Karpas-422 (cell line): ENCODE measurements around the gene NAV2. TPM values are rescaled to one million over a fixed set of nuclear protein-coding genes. Genes with fewer than 3 reads are reported as not detected.

Experiments
- DNase-seq: peaks from one replicate; pipeline ENCODE4 v3.0.0-alpha.2; 2015
- H2AFZ ChIP-seq: fragments of 200-600 bp; sonication (generic); 2 replicates; pipeline ENCODE4 v1.6.1; 2014; ENCODE audit warnings: antibody characterized with exemption, low read length, mixed read lengths
- H3K27ac ChIP-seq: fragments of 200-600 bp; sonication (generic); 2 replicates; pipeline ENCODE4 v1.5.1; 2014; ENCODE audit warnings: mild to moderate bottlenecking, low read length, moderate library complexity
- H3K27me3 ChIP-seq: fragments of 200-600 bp; sonication (generic); 2 replicates; pipeline ENCODE4 v1.6.1; 2014; ENCODE audit warnings: low read length, mixed read lengths
- H3K36me3 ChIP-seq: fragments of 200-600 bp; sonication (generic); 2 replicates; pipeline ENCODE4 v1.6.1; 2014; ENCODE audit warnings: low read length, mixed read lengths; ENCODE audit not compliant: insufficient read depth
- H3K4me1 ChIP-seq: fragments of 200-600 bp; sonication (generic); 2 replicates; pipeline ENCODE4 v1.6.1; 2014; ENCODE audit warnings: mild to moderate bottlenecking, low read length, mixed read lengths
- H3K4me2 ChIP-seq: fragments of 200-600 bp; sonication (generic); 2 replicates; pipeline ENCODE4 v1.6.1; 2014; ENCODE audit warnings: low read length, low read depth, mild to moderate bottlenecking; ENCODE audit not compliant: poor library complexity, severe bottlenecking
- H3K4me3 ChIP-seq: fragments of 200-600 bp; sonication (generic); 2 replicates; pipeline ENCODE4 v1.5.1; 2014; ENCODE audit warnings: mild to moderate bottlenecking, antibody characterized with exemption, low read length, mixed read lengths
- H3K79me2 ChIP-seq: fragments of 200-600 bp; sonication (generic); 2 replicates; pipeline ENCODE4 v1.6.1; 2014; ENCODE audit warnings: mild to moderate bottlenecking, low read length, mixed read lengths
- H3K9ac ChIP-seq: fragments of 200-600 bp; sonication (generic); 2 replicates; pipeline ENCODE4 v1.6.0; 2014; ENCODE audit warnings: low read length
- H3K9me2 ChIP-seq: fragments of 200-600 bp; sonication (generic), shearing (Covaris generic); replicated peaks from 2 replicates; pipeline ENCODE4 v1.6.0; 2014; ENCODE audit warnings: mild to moderate bottlenecking, low read length, moderate library complexity; ENCODE audit not compliant: insufficient read depth
- H3K9me3 ChIP-seq: fragments of 300-700, 200-600 bp; sonication (generic); 2 replicates; pipeline ENCODE4 v1.6.1; 2014; ENCODE audit warnings: low read length, mixed read lengths
- H4K20me1 ChIP-seq: fragments of 200-600 bp; sonication (generic); 2 replicates; pipeline ENCODE4 v1.6.1; 2014; ENCODE audit warnings: mild to moderate bottlenecking, antibody characterized with exemption, low read length, low read depth; ENCODE audit not compliant: insufficient read depth
- total RNA-seq: library from RNA; depleted of rRNA; stranded (reverse); fragments of >200 nt; shearing (Covaris generic); gene quantifications from 2 replicates; pipeline ENCODE4 v1.2.3, GENCODE V29; 2014; ENCODE audit warnings: low replicate concordance

NAV2 gene
- total RNA-seq, 1 experiment from 2014 or later: not detected

DNA sequence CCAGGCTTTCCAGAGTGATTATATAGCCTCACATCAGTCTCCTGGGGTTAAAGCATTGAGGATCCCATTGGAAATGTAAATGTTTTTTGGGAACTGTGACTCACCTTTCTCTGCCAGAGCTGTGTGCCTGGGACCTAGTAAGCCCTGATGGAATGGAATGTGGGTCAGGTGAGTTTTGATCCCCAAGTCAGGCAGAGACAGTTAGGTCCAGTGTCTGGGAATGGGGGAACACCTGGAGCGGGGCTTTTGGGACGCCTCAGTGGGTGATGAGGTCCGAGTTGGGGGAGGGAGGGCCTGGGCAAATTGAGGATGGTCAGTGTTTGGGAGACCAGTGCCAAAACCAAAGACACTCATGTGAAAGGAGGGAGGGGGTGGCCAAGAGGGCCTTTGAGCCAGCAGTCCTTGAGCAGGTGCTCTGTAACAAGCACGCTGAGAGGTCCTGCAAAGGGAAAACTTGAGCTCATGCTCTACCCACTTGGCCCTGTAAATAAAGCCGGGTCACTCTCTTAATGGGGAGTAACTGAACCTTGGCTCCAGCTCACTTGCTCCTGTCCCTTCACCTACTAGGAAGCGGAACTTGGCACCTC, 104.7 kb downstream of the NAV2 start:
- Histone ChIP-seq H2AFZ (no peak overlapping the region), H3K4me3 (no peak overlapping the region), H3K9ac (no peak overlapping the region), H4K20me1 (0 out of 2 replicates have a peak, but pooled peaks cover 4% of the 10 kb centered on the region), H3K79me2 (no peaks in the 10 kb centered on the region), H3K36me3 (no peaks in the 10 kb centered on the region), H3K27me3 (no peaks in the 10 kb centered on the region), H3K27ac (no peak overlapping the region), H3K9me2 (no peaks in the 10 kb centered on the region), H3K9me3 (no peaks in the 10 kb centered on the region), H3K4me2 (no peak overlapping the region), H3K4me1 (peaks cover 3% of the 10 kb centered on the region; the same call in 1 of the 2 replicates)
- DNase-seq: no peak

DNA sequence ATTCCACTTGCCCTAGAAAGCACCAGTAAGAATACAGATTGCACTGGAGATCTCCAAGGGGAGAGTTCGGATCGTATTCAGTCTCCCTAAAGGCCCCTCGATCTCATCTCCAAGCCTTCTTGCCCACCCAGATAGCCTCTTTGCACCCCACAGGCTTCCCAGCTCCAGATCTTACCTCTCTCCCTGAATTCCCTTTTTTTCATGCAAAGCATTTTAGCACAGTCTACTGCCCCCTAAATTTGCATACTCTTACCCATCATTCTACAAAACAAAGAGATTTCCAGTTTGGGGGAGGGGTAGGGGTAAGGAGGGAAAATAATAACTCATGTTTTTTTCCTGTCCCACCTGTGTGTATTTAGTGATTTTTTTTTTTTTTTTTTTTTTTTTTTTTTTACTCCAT, 105.2 kb downstream of the NAV2 start:
- Histone ChIP-seq H3K79me2 (no peaks in the 10 kb centered on the region), H3K9me2 (no peaks in the 10 kb centered on the region)

DNA sequence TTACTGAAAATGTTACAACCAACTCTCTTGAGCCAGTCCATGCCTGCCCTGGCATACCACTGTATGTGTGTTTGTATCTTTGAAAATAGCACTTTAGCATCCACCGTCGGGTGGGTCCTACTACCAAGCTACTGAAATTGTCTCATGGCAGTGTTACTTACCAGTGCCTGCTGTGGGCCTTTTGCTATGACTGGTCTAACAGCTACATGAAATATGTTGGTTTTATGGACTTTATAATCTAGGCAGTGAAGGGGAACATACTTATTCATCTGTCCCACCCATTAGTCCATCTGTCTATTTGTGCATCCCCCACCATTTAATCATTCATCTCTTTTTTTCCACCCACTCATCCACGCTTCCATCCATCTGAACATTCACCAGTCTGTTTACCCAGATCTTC, 106.0 kb downstream of the NAV2 start:
- H3K79me2 ChIP-seq: no peaks in the 10 kb centered on the region

More for the DNA sequence above, 105.2 kb downstream of the NAV2 start:
- Histone ChIP-seq H3K36me3 (no peaks in the 10 kb centered on the region), H3K27me3 (no peaks in the 10 kb centered on the region), H3K27ac (no peak overlapping the region), H3K9me3 (no peaks in the 10 kb centered on the region), H3K4me1 (peaks cover 3% of the 10 kb centered on the region; the same call in 1 of the 2 replicates), H4K20me1 (0 out of 2 replicates have a peak, but pooled peaks cover 4% of the 10 kb centered on the region), H3K4me3 (no peak overlapping the region), H3K9ac (no peak overlapping the region), H3K4me2 (no peak overlapping the region), H2AFZ (no peak overlapping the region)
- DNase-seq: no peak

DNA sequence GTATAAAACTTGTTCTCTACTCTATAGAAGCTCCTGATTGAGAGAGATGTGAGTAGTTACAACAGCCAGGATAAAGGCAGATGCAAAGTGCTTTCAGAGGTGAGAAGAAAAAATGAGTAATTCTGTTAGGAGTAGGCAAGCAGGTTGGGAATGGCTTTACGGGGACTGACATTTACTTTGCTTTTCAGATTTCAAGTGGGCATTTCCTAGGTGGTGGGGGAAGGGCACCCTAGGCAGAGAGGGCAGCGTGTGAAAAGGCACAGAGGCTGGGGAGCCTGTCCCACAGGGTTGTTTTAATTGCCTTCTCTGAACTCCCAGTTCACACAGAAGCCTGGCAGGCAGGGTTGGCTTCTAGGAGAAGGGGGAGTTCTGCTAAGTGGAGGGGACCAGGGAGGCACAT, 106.5 kb downstream of the NAV2 start:
- no peak for DNase-seq
- Histone ChIP-seq H3K4me3 (no peak overlapping the region), H3K27me3 (no peaks in the 10 kb centered on the region), H3K27ac (no peak overlapping the region), H3K9me2 (no peaks in the 10 kb centered on the region), H3K79me2 (no peaks in the 10 kb centered on the region), H3K4me2 (no peak overlapping the region), H3K9ac (no peak overlapping the region), H3K4me1 (peaks cover 3% of the 10 kb centered on the region; the same call in 1 of the 2 replicates), H3K36me3 (no peaks in the 10 kb centered on the region), H4K20me1 (0 out of 2 replicates have a peak, but pooled peaks cover 4% of the 10 kb centered on the region), H3K9me3 (no peaks in the 10 kb centered on the region), H2AFZ (no peak overlapping the region)

More for the DNA sequence above, 106.0 kb downstream of the NAV2 start:
- no peak for DNase-seq
- Histone ChIP-seq H3K27me3 (no peaks in the 10 kb centered on the region), H3K4me1 (peaks cover 3% of the 10 kb centered on the region; the same call in 1 of the 2 replicates), H3K27ac (no peak overlapping the region), H3K4me3 (no peak overlapping the region), H3K36me3 (no peaks in the 10 kb centered on the region), H4K20me1 (0 out of 2 replicates have a peak, but pooled peaks cover 4% of the 10 kb centered on the region), H2AFZ (no peak overlapping the region), H3K9ac (no peak overlapping the region), H3K9me3 (no peaks in the 10 kb centered on the region), H3K4me2 (no peak overlapping the region), H3K9me2 (no peaks in the 10 kb centered on the region)

DNA sequence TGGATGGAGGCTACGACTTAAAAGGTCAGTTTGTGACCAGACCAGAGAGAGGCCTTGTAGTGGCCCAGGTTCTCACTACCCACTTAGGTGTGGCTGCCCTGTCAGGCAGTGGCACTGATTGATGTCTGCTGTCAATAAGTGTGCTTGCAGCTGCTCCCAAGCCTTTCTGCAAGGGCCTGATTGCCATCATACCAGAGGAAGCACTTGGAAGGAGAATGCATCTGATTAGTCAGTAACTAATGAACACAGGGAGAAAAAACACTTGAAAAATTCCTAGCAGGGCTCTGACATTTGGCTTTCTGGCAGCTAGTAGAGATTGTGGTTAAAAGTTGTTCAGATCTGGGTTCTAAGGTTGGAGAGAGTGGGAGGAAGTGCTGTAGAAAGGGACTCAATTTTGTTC, 107.5 kb downstream of the NAV2 start:
- Histone ChIP-seq H3K27ac (no peak overlapping the region), H2AFZ (no peak overlapping the region), H3K36me3 (no peaks in the 10 kb centered on the region), H3K27me3 (no peaks in the 10 kb centered on the region), H3K4me2 (no peak overlapping the region), H3K9me3 (no peaks in the 10 kb centered on the region), H3K4me1 (peaks cover 3% of the 10 kb centered on the region; the same call in 1 of the 2 replicates), H3K9me2 (no peaks in the 10 kb centered on the region), H3K9ac (no peak overlapping the region), H4K20me1 (no peaks in the 10 kb centered on the region), H3K79me2 (no peaks in the 10 kb centered on the region), H3K4me3 (no peak overlapping the region)
- no peak for DNase-seq

DNA sequence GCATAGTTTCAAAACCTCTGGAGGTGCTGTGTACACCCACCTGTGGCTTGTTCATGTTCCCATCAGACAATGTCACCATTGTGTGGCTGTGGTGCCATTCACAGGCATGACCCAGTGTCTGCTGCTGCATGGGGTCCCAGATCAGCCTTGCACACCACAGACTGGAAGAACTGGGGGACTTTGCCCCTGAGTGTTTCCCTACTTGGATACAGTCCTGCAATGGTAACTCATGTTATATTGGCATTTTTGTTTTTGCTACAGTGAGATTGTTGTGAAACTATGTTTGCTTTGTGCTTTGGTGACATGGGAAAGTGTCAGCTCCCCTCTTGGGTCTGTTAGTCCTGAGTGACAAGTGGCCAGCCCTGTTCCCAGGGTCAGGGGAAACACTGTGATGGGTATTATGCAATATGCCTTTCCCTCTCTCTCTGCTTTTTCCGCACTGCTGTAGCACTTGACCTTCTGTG, 108.8 kb downstream of the NAV2 start:
- Histone ChIP-seq H3K9ac (no peak overlapping the region), H3K27ac (no peak overlapping the region), H3K27me3 (no peaks in the 10 kb centered on the region), H3K9me2 (no peaks in the 10 kb centered on the region), H3K4me3 (no peak overlapping the region), H3K79me2 (no peaks in the 10 kb centered on the region), H3K9me3 (no peaks in the 10 kb centered on the region), H3K36me3 (no peaks in the 10 kb centered on the region), H3K4me2 (no peak overlapping the region), H2AFZ (no peak overlapping the region), H3K4me1 (peaks cover 3% of the 10 kb centered on the region; the same call in 1 of the 2 replicates), H4K20me1 (no peaks in the 10 kb centered on the region)
- no peak for DNase-seq

DNA sequence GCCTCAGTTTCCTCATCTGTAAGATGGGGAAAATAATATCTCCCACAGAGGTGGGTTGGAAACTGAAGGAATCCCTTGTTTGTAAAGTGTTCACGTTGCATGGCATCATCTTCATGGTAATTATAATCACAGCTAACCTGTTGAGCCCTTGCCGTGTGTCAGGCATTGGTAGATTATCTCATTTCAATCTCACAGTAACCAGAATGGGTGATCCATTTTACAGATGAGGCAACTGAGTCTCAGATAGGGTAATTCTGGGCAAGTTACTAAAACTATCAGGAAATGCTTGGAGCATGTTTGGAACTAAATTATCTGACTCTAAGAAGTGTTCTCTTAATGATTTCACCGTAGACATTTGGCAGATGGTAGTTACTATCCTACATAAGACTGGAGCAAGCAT, 109.4 kb downstream of the NAV2 start:
- Histone ChIP-seq H3K4me2 (no peak overlapping the region), H3K4me3 (no peak overlapping the region), H3K36me3 (no peaks in the 10 kb centered on the region), H3K4me1 (peaks cover 3% of the 10 kb centered on the region; the same call in 1 of the 2 replicates), H3K9me2 (no peaks in the 10 kb centered on the region), H3K9ac (no peak overlapping the region), H4K20me1 (no peaks in the 10 kb centered on the region), H3K79me2 (no peaks in the 10 kb centered on the region), H3K9me3 (no peaks in the 10 kb centered on the region), H2AFZ (no peak overlapping the region), H3K27me3 (no peaks in the 10 kb centered on the region), H3K27ac (no peak overlapping the region)
- no peak for DNase-seq

DNA sequence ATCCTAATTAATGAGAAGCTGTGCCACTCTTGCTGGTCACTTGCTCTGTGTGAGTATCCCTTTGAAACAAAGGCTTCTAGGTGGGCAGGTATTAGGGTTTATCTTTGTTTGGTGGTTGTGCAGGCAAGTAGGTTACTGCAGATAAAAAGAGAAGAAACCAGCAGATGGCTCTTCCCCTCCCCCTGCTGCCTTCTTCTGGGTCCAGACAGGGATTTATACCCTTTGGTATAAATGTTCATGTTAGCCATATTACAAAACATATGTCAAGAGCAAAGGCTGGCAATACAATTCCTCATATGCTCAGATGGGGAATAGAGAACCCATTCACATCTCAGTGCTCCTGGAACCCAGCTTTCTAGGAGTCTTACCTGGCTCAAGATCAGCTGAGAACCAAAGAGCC, 109.9 kb downstream of the NAV2 start:
- Histone ChIP-seq H3K4me1 (peaks cover 3% of the 10 kb centered on the region; the same call in 1 of the 2 replicates), H4K20me1 (no peaks in the 10 kb centered on the region), H3K27me3 (no peaks in the 10 kb centered on the region), H3K4me3 (no peak overlapping the region), H3K9ac (no peak overlapping the region), H3K36me3 (no peaks in the 10 kb centered on the region), H3K4me2 (no peak overlapping the region), H3K9me3 (no peaks in the 10 kb centered on the region), H3K79me2 (no peaks in the 10 kb centered on the region), H3K27ac (no peak overlapping the region), H2AFZ (no peak overlapping the region), H3K9me2 (no peaks in the 10 kb centered on the region)
- DNase-seq: no peak
